HG03097 (cell line): Measurements from ENCODE around the gene LGALS3BP.
"Not testable (repeated sequence)": the region's sequence is repeated elsewhere in the genome, so short reads cannot be mapped to it uniquely, and the experiment has no call there.

Experiments used
- ATAC-seq: cut with Tn5 transposase; IDR thresholded peaks from one replicate; pipeline ENCODE4 v1.9.1; 2021; ENCODE audit not compliant: unreplicated experiment, low FRiP score

LGALS3BP gene

GRCh38 chr17:78979780-78980623, at the start of gene LGALS3BP:
Gene LGALS3BP, minus strand, starts transcription at chr17:78979923. Its CDS starts 2,732 bp downstream, at chr17:78977191.
- no peak for ATAC-seq

- ATAC-seq, result no peak
Observed at GRCh38 chr17:79028496-79029326, 49.0 kb upstream of the LGALS3BP start.

- ATAC-seq, result no peak
Observed at GRCh38 chr17:79027925-79028491, 48.3 kb upstream of the LGALS3BP start.

- no peak for ATAC-seq
Observed at GRCh38 chr17:79027274-79027924, 47.7 kb upstream of the LGALS3BP start.

- no peak for ATAC-seq
Observed at GRCh38 chr17:79026376-79027273, 46.9 kb upstream of the LGALS3BP start.

GRCh38 chr17:79024901-79025737, 45.4 kb upstream of the LGALS3BP start:
- no peak for ATAC-seq

- no peak for ATAC-seq
Observed at GRCh38 chr17:79023886-79024771, 44.4 kb upstream of the LGALS3BP start, which contains the start of gene C1QTNF1. Gene C1QTNF1, plus strand, starts transcription at chr17:79024169. Its CDS starts 19,800 bp downstream, at chr17:79043969.

GRCh38 chr17:79023180-79023705, 43.5 kb upstream of the LGALS3BP start:
- no peak for ATAC-seq

GRCh38 chr17:79022507-79022991, 42.8 kb upstream of the LGALS3BP start:
- ATAC-seq, result no peak

GRCh38 chr17:79021929-79022328, 42.2 kb upstream of the LGALS3BP start:
- not testable (repeated sequence) for ATAC-seq

GRCh38 chr17:79020631-79021301, 41.0 kb upstream of the LGALS3BP start:
- ATAC-seq, result no peak

- ATAC-seq, result no peak
Observed at GRCh38 chr17:79019632-79020584, 40.2 kb upstream of the LGALS3BP start.

GRCh38 chr17:79019261-79019631, 39.5 kb upstream of the LGALS3BP start:
- no peak for ATAC-seq

- ATAC-seq, result no peak
Observed at GRCh38 chr17:79018370-79018695, 38.6 kb upstream of the LGALS3BP start.

- no peak for ATAC-seq
Observed at GRCh38 chr17:79017546-79018369, 38.0 kb upstream of the LGALS3BP start.
